H9 (cell line): ENCODE data around the gene TGDS. TPM values are rescaled to one million over a fixed set of nuclear protein-coding genes. Genes with fewer than 3 reads are reported as not detected.

Source experiments
- DNase-seq: peaks from one replicate; pipeline ENCODE4 v3.0.0-alpha.2; 2017
- H2AFZ ChIP-seq: one replicate; pipeline ENCODE4 v1.6.1; 2013; ENCODE audit warnings: mild to moderate bottlenecking, low read length, control low read depth, moderate library complexity
- H2AK5ac ChIP-seq: 2 replicates; pipeline ENCODE4 v1.6.1; 2013; ENCODE audit warnings: low read length, control low read depth, mixed read lengths; ENCODE audit not compliant: insufficient read length
- H2BK120ac ChIP-seq: one replicate; pipeline ENCODE4 v1.6.1; 2013; ENCODE audit warnings: low read depth, mild to moderate bottlenecking, low read length, control low read depth, inconsistent platforms; ENCODE audit not compliant: poor library complexity, severe bottlenecking
- H2BK12ac ChIP-seq: 2 replicates; pipeline ENCODE4 v1.6.1; 2013; ENCODE audit warnings: low read length, control low read depth, mixed read lengths, low read depth; ENCODE audit not compliant: insufficient read length
- H2BK15ac ChIP-seq: 2 replicates; pipeline ENCODE4 v1.6.1; 2013; ENCODE audit warnings: low read depth, low read length, control low read depth
- H2BK20ac ChIP-seq: one replicate; pipeline ENCODE4 v1.6.1; 2013; ENCODE audit warnings: low read depth, mild to moderate bottlenecking, low read length, control low read depth, inconsistent platforms; ENCODE audit not compliant: poor library complexity, severe bottlenecking
- H2BK5ac ChIP-seq: 2 replicates; pipeline ENCODE4 v1.6.1; 2013; ENCODE audit warnings: low read length, control low read depth, mixed read lengths; ENCODE audit not compliant: insufficient read length
- H3K14ac ChIP-seq: 2 replicates; pipeline ENCODE4 v1.6.1; 2013; ENCODE audit warnings: low read length, control low read depth; ENCODE audit not compliant: insufficient read depth
- H3K18ac ChIP-seq: 2 replicates; pipeline ENCODE4 v1.6.1; 2013; ENCODE audit warnings: low read depth, mild to moderate bottlenecking, mixed read lengths, low read length, control low read depth; ENCODE audit not compliant: insufficient read length
- H3K23ac ChIP-seq: 2 replicates; pipeline ENCODE4 v1.6.1; 2013; ENCODE audit warnings: low read length, control low read depth, mixed read lengths, low read depth; ENCODE audit not compliant: insufficient read length
- H3K23me2 ChIP-seq: 2 replicates; pipeline ENCODE4 v1.6.1; 2013; ENCODE audit warnings: low read depth, mild to moderate bottlenecking, mixed read lengths, low read length, control low read depth; ENCODE audit not compliant: insufficient read length, poor library complexity, severe bottlenecking
- H3K27ac ChIP-seq: 2 replicates; pipeline ENCODE4 v1.5.1; 2013; ENCODE audit warnings: low read length, control low read depth, mixed read lengths, low read depth; ENCODE audit not compliant: insufficient read length
- H3K27me3 ChIP-seq: 2 replicates; pipeline ENCODE4 v1.6.1; 2013; ENCODE audit warnings: low read length, control low read depth, inconsistent platforms; ENCODE audit not compliant: insufficient read depth
- H3K4ac ChIP-seq: 2 replicates; pipeline ENCODE4 v1.6.1; 2013; ENCODE audit warnings: low read depth, mild to moderate bottlenecking, control low read depth, inconsistent platforms, low read length, moderate library complexity
- H3K4me1 ChIP-seq: 2 replicates; pipeline ENCODE4 v1.6.1; 2013; ENCODE audit warnings: low read length, control low read depth, inconsistent platforms; ENCODE audit not compliant: insufficient read depth
- H3K4me2 ChIP-seq: 2 replicates; pipeline ENCODE4 v1.6.1; 2013; ENCODE audit warnings: low read length, control low read depth, mixed read lengths; ENCODE audit not compliant: insufficient read length, insufficient read depth
- H3K56ac ChIP-seq: 2 replicates; pipeline ENCODE4 v1.6.1; 2013; ENCODE audit warnings: low read depth, mild to moderate bottlenecking, mixed read lengths, low read length, control low read depth; ENCODE audit not compliant: insufficient read length
- H3K79me1 ChIP-seq: 2 replicates; pipeline ENCODE4 v1.6.1; 2013; ENCODE audit warnings: low read depth, mild to moderate bottlenecking, moderate library complexity, low read length, control low read depth, inconsistent platforms; ENCODE audit not compliant: insufficient read depth, poor library complexity, severe bottlenecking
- H3K79me2 ChIP-seq: 2 replicates; pipeline ENCODE4 v1.6.1; 2013; ENCODE audit warnings: low read length, control low read depth, inconsistent platforms; ENCODE audit not compliant: insufficient read depth
- H3K9ac ChIP-seq: 2 replicates; pipeline ENCODE4 v1.6.1; 2013; ENCODE audit warnings: low read length, control low read depth, mixed read lengths; ENCODE audit not compliant: insufficient read length; ENCODE audit errors: extremely low read depth
- H3K9me3 ChIP-seq: one replicate; pipeline ENCODE4 v1.6.1; 2013; ENCODE audit warnings: low read depth, low read length, inconsistent platforms; ENCODE audit not compliant: control insufficient read depth
- H3T11ph ChIP-seq: one replicate; pipeline ENCODE4 v1.6.1; 2013; ENCODE audit warnings: mild to moderate bottlenecking, low read length, control low read depth, inconsistent platforms
- H4K20me1 ChIP-seq: one replicate; pipeline ENCODE4 v1.6.1; 2013; ENCODE audit not compliant: control insufficient read depth, insufficient read length, insufficient read depth
- H4K5ac ChIP-seq: 2 replicates; pipeline ENCODE4 v1.6.1; 2013; ENCODE audit warnings: low read depth, mild to moderate bottlenecking, mixed read lengths, low read length, control low read depth; ENCODE audit not compliant: insufficient read length
- H4K8ac ChIP-seq: replicated peaks from 2 replicates; pipeline ENCODE4 v1.6.1; 2013; ENCODE audit warnings: low read length, control low read depth, mixed read lengths, low read depth; ENCODE audit not compliant: insufficient read length
- H4K91ac ChIP-seq: 2 replicates; pipeline ENCODE4 v1.6.1; 2013; ENCODE audit warnings: low read depth, mild to moderate bottlenecking, moderate library complexity, mixed read lengths, low read length, control low read depth; ENCODE audit not compliant: insufficient read length
- H3K27ac Mint-ChIP-seq, 3 experiments: 2 replicates in 2 of 3; 3 replicates in 1 of 3; pipeline ENCODE4 v1.8.0; 2020 to 2021; ENCODE audit warnings: mixed read lengths in 3 of 3, mild to moderate bottlenecking in 1 of 3, moderate library complexity in 1 of 3
- H3K27me3 Mint-ChIP-seq: 2 replicates; pipeline ENCODE4 v1.8.0; 2021; ENCODE audit warnings: low read depth, mild to moderate bottlenecking, moderate library complexity, mixed read lengths
- H3K36me3 Mint-ChIP-seq, 3 experiments: 2 replicates in 2 of 3; 3 replicates in 1 of 3; pipeline ENCODE4 v1.8.0; 2020 to 2021; ENCODE audit warnings: low read depth in 3 of 3, mixed read lengths in 3 of 3; ENCODE audit not compliant: insufficient read depth in 1 of 3
- H3K4me1 Mint-ChIP-seq, 2 experiments: 2 replicates each; pipeline ENCODE4 v1.8.0; 2020; ENCODE audit warnings: mixed read lengths in 2 of 2
- H3K4me3 Mint-ChIP-seq, 2 experiments: 2 replicates in 1 of 2; 3 replicates in 1 of 2; pipeline ENCODE4 v1.8.0; 2020 to 2021; ENCODE audit warnings: mild to moderate bottlenecking in 2 of 2, mixed read lengths in 2 of 2, moderate library complexity in 1 of 2
- H3K9me3 Mint-ChIP-seq, 2 experiments: 2 replicates in 1 of 2; 3 replicates in 1 of 2; pipeline ENCODE4 v1.8.0; 2020; ENCODE audit warnings: mild to moderate bottlenecking in 2 of 2, mixed read lengths in 2 of 2, moderate library complexity in 1 of 2
- CTCF ChIP-seq: fragments of 200-600 bp; sonication (generic); conservative IDR thresholded peaks from 3 replicates; pipeline ENCODE4 v1.8.0; 2021; ENCODE audit warnings: antibody characterized with exemption, mild to moderate bottlenecking
- WGBS: extraction: QIAGEN DNeasy Blood & Tissue Kit; methylation state at CpG from one replicate; pipeline ENCODE4 v1.1.7; 2013; ENCODE audit warnings: missing lambda C conversion rate, low lambda C conversion rate, mixed read lengths; ENCODE audit not compliant: insufficient read length; ENCODE audit errors: extremely low coverage; 5-methylcytosine and 5-hydroxymethylcytosine counted together
- total RNA-seq: library from RNA; stranded (reverse); gene quantifications from 2 replicates; pipeline ENCODE4 v1.2.1, GENCODE V29; 2021

Gene TGDS
- total RNA-seq, 1 experiment from 2014 or later = 13.9 TPM

DNA sequence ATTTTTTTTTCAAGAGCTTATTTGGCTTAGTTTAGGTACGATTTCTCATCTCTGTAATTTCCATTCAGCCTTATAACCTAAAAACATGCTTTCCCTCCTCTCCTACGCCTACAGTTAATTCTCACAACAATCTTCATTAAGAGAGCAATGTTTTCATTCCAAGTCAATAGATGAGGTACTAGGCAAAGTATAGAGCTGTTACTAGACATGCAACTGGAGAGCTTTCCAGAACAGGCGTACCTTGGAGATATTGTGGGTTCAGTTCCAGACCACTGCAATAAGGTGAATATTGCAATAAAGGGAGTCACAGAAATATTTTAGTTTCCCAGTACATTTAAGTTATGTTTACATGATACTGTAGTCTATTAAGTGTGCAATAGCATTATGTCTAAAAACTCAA, 34.8 kb downstream of the TGDS start:
- H4K20me1 ChIP-seq = no peaks in the 10 kb centered on the region
- no peak overlapping the region for H4K8ac ChIP-seq
- no peak overlapping the region for H3K27ac Mint-ChIP-seq
- H3K9me3 ChIP-seq = no peaks in the 10 kb centered on the region
- no peak overlapping the region for H4K91ac ChIP-seq
- no peak overlapping the region for H3K4ac ChIP-seq
- H3K4me2 ChIP-seq = no peak overlapping the region
- H2BK120ac ChIP-seq = no peak overlapping the region
- no peak overlapping the region for H3T11ph ChIP-seq
- no peak overlapping the region for H3K14ac ChIP-seq
- no peaks in the 10 kb centered on the region for H3K27me3 ChIP-seq
- H3K36me3 Mint-ChIP-seq = peaks cover 0 to 3% (median 0%) of the 10 kb centered on the region in 3 experiments; a peak in 1 of 7 replicates
- no peak for TF ChIP-seq CTCF
- H3K27me3 Mint-ChIP-seq = no peaks in the 10 kb centered on the region; the same call in 1 of the 2 replicates
- no peak overlapping the region for H3K18ac ChIP-seq
- H4K5ac ChIP-seq = no peak overlapping the region
- no peak overlapping the region for H2BK20ac ChIP-seq
- H3K56ac ChIP-seq = no peak overlapping the region
- H3K79me1 ChIP-seq = no peaks in the 10 kb centered on the region
- no peak overlapping the region for H3K27ac ChIP-seq
- no peaks in the 10 kb centered on the region for H3K9me3 Mint-ChIP-seq
- no peaks in the 10 kb centered on the region for H3K23me2 ChIP-seq
- H3K4me1 ChIP-seq = no peaks in the 10 kb centered on the region
- no peaks in the 10 kb centered on the region for H3K79me2 ChIP-seq
- no peak overlapping the region for H3K4me3 Mint-ChIP-seq
- no peak for DNase-seq
- H3K4me1 Mint-ChIP-seq = no peaks in the 10 kb centered on the region
- no peak overlapping the region for H2AK5ac ChIP-seq
- no peak overlapping the region for H2BK12ac ChIP-seq
- no peak overlapping the region for H3K9ac ChIP-seq
- no peak overlapping the region for H2AFZ ChIP-seq
- no peak overlapping the region for H2BK15ac ChIP-seq
- no CpG with 5 or more reads among the region's 3 CpGs for WGBS
- no peak overlapping the region for H2BK5ac ChIP-seq
- H3K23ac ChIP-seq = no peak overlapping the region
